ENCODE measurements around the gene KRTAP4-1.

DNA sequence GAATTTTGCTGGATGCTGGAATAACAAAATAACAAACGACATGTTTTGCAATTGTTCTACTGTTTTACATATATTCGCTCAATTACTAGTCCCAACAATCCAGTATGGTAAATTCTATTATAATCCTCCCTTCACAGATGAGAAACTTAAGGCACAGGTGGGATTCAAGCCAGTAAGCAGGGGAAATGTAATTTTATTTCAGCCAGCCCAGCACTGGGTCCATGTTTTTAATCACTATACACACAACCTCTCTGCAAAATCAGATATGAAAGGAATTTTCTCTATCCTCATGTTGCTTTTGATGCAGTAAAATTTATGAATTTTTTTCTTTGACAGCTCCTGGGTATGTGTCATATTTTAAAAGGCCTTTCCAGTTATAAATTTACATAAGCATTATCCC lies 39.5 kb downstream of the KRTAP4-1 start:
- TF ChIP-seq, protein P1, sequence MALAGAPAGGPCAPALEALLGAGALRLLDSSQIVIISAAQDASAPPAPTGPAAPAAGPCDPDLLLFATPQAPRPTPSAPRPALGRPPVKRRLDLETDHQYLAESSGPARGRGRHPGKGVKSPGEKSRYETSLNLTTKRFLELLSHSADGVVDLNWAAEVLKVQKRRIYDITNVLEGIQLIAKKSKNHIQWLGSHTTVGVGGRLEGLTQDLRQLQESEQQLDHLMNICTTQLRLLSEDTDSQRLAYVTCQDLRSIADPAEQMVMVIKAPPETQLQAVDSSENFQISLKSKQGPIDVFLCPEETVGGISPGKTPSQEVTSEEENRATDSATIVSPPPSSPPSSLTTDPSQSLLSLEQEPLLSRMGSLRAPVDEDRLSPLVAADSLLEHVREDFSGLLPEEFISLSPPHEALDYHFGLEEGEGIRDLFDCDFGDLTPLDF (CRISPR knock-in tag; IDR thresholded peaks at IDR 0.05): no peak
- no peak for TF ChIP-seq CTCF (IDR thresholded peaks at IDR 0.05 in 2 of 3, conservative IDR thresholded peaks at IDR 0.05 in 1 of 3; ENCODE audit: insufficient read depth in 2 of 3, low read depth in 1 of 3, low read length in 3 of 3)

Data from K562 (cell line).